AG04449 (cell line): ENCODE results near the gene SLC13A5.
A peak's percentile ranks its signal among the peaks of the same experiment; 100 is the strongest.

ENCODE experiments used
- CTCF ChIA-PET: fragments of 350-600 bp; formaldehyde crosslinking; extraction: SDS; loops from one replicate; lab custom pipeline; 2021; ENCODE audit warnings: antibody characterized with exemption; lab: Yijun Ruan, JAX
- POLR2A ChIA-PET: fragments of 400-600, 350-600 bp; formaldehyde crosslinking; extraction: SDS; loops from one replicate; lab custom pipeline; 2020; ENCODE audit warnings: antibody characterized with exemption, inconsistent platforms; lab: Yijun Ruan, JAX
- DNase-seq: peaks from one replicate; pipeline ENCODE4 v3.0.0-alpha.2; 2010; ENCODE audit warnings: low read depth, low spot score
- H3K4me3 ChIP-seq: 2 replicates; pipeline ENCODE4 v1.5.1; 2011; ENCODE audit warnings: low read depth, mild to moderate bottlenecking, control low read depth, low read length
- TF ChIP-seq, protein P1 (sequence below): IDR thresholded peaks from one replicate; pipeline ENCODE4 v1.5.1; 2011; ENCODE audit warnings: mild to moderate bottlenecking, moderate library complexity, low read length, control low read depth, inconsistent platforms; ENCODE audit not compliant: insufficient read depth; ENCODE audit errors: missing control alignments

Gene SLC13A5

GRCh38 chr17:6729531-6729930 is 16.4 kb upstream of the SLC13A5 start:
- H3K4me3 ChIP-seq: no peak overlapping the region
- ChIA-PET POLR2A (no interaction called here), CTCF (no interaction called here)
- TF ChIP-seq, protein P1, sequence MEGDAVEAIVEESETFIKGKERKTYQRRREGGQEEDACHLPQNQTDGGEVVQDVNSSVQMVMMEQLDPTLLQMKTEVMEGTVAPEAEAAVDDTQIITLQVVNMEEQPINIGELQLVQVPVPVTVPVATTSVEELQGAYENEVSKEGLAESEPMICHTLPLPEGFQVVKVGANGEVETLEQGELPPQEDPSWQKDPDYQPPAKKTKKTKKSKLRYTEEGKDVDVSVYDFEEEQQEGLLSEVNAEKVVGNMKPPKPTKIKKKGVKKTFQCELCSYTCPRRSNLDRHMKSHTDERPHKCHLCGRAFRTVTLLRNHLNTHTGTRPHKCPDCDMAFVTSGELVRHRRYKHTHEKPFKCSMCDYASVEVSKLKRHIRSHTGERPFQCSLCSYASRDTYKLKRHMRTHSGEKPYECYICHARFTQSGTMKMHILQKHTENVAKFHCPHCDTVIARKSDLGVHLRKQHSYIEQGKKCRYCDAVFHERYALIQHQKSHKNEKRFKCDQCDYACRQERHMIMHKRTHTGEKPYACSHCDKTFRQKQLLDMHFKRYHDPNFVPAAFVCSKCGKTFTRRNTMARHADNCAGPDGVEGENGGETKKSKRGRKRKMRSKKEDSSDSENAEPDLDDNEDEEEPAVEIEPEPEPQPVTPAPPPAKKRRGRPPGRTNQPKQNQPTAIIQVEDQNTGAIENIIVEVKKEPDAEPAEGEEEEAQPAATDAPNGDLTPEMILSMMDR: no peak
- no peak for DNase-seq

- TF ChIP-seq, protein P1: no peak
- no peak for DNase-seq
- CTCF ChIA-PET: no interaction called here
- H3K4me3 ChIP-seq: no peak overlapping the region
- POLR2A ChIA-PET: no interaction called here
These were observed 10.8 kb upstream of the SLC13A5 start for GRCh38 chr17:6724009-6724408.

DNA sequence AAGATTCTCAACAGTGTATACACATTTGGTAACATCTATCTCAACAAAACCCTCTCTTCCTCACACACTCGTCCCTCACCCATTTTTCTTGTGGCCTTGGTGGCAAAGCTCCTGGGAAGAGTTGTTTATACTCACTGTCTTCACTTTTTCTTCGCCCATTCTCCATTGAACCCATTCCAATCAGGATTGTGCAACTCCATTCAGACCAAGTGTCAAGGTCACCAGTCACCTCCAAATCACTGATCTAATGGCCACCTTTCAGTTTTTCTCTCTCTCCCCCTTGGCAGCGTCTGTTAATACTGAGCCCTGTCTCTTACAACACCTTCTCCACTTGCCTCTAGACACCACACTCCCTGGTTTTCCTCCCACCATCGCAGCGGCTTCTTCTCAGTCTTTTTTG is 8.6 kb upstream of the SLC13A5 start:
- ChIA-PET POLR2A (no interaction called here), CTCF (no interaction called here)
- no peak overlapping the region for H3K4me3 ChIP-seq
- DNase-seq: no peak
- TF ChIP-seq, protein P1: no peak

- ChIA-PET POLR2A (no interaction called here), CTCF (interaction anchor here (0.7 to 1.3 kb wide), 2 partner anchors 10 to 30 kb away, joined by 3 read pairs; no protein-coding TSS in a partner anchor)
- TF ChIP-seq, protein P1: no peak
- no peak for DNase-seq
- no peak overlapping the region for H3K4me3 ChIP-seq
These were observed 3.6 kb upstream of the SLC13A5 start for GRCh38 chr17:6716736-6717135.

- CTCF ChIA-PET: interaction anchor here (0.8 to 1.5 kb wide), 2 partner anchors 24 to 57 kb away, joined by 4 read pairs; no protein-coding TSS in a partner anchor
- TF ChIP-seq, protein P1: no peak
- no peak for DNase-seq
- POLR2A ChIA-PET: no interaction called here
- no peak overlapping the region for H3K4me3 ChIP-seq
These were observed 1.2 kb upstream of the SLC13A5 start for GRCh38 chr17:6714315-6714874.

DNA sequence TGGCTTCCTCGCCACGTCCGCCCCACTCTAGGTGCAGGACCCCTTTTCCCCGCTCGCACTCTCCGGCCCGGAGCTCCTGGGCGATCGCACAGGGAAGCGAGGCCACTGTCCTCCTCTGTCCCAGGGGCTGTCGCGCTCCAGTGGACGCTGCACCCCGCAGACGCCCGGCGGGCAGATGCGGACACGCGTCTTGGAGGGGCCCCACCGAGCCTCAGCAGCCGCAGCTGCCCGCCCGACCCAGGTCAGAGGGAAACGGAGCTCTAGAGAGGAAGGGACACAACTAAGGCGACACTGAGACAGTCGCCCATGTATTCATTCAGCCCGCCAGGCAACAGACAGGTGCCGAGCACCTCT is 726 bp upstream of the SLC13A5 start:
- TF ChIP-seq, protein P1: no peak
- DNase-seq: no peak
- CTCF ChIA-PET: interaction anchor here (0.8 to 1.5 kb wide), 2 partner anchors 25 to 57 kb away, joined by 4 read pairs; no protein-coding TSS in a partner anchor
- POLR2A ChIA-PET: no interaction called here
- peak overlapping the region; percentile 18 for H3K4me3 ChIP-seq
